Stimulated activated CD4-positive, alpha-beta T cell treated with anti-CD3 and anti-CD28 coated beads, Interleukin-1b, Interleukin-23, amount 100 ng/mL, for 4 hours (primary cell): ENCODE data around the gene CCDC71L.

Experiments used
- DNase-seq, 2 donors: peaks; one replicate each; pipeline ENCODE4 v3.0.0-alpha.2; 2020; ENCODE audit warnings: low read depth in 2 of 2

Gene CCDC71L

GRCh38 chr7:106625678-106626301 lies 35.2 kb downstream of the CCDC71L start:
- DNase-seq, result no peak

GRCh38 chr7:106623853-106624252 lies 37.1 kb downstream of the CCDC71L start:
- no peak for DNase-seq

GRCh38 chr7:106623315-106623660 lies 37.7 kb downstream of the CCDC71L start:
- DNase-seq, result no peak

- DNase-seq, result no peak
These were observed 38.2 kb downstream of the CCDC71L start for GRCh38 chr7:106622654-106623314.

- no peak for DNase-seq
These were observed 39.4 kb downstream of the CCDC71L start for GRCh38 chr7:106621393-106622132.

GRCh38 chr7:106620676-106621075 lies 40.3 kb downstream of the CCDC71L start:
- DNase-seq, result no peak

- DNase-seq, result no peak
These were observed 40.9 kb downstream of the CCDC71L start for GRCh38 chr7:106620034-106620433.

- DNase-seq, result no peak
These were observed 41.7 kb downstream of the CCDC71L start for GRCh38 chr7:106619213-106619612.

GRCh38 chr7:106618480-106618879 lies 42.5 kb downstream of the CCDC71L start:
- DNase-seq, result no peak

- DNase-seq, result no peak
These were observed 43.1 kb downstream of the CCDC71L start for GRCh38 chr7:106617860-106618259.

GRCh38 chr7:106616708-106617051 lies 44.3 kb downstream of the CCDC71L start:
- DNase-seq, result no peak

GRCh38 chr7:106615808-106616707 lies 44.9 kb downstream of the CCDC71L start:
- DNase-seq, result no peak

- DNase-seq, result no peak
These were observed 46.2 kb downstream of the CCDC71L start for GRCh38 chr7:106614751-106615150.

GRCh38 chr7:106613848-106614560 lies 47.0 kb downstream of the CCDC71L start:
- DNase-seq, result no peak

- no peak for DNase-seq
These were observed 47.7 kb downstream of the CCDC71L start for GRCh38 chr7:106613279-106613678.

- DNase-seq, result no peak
These were observed 48.5 kb downstream of the CCDC71L start for GRCh38 chr7:106612432-106612831.

- no peak for DNase-seq
These were observed 49.0 kb downstream of the CCDC71L start for GRCh38 chr7:106611911-106612310.

GRCh38 chr7:106610996-106611886 lies 49.7 kb downstream of the CCDC71L start:
- DNase-seq, result no peak

- no peak for DNase-seq
These were observed 51.5 kb downstream of the CCDC71L start for GRCh38 chr7:106609416-106609815.

GRCh38 chr7:106608661-106609060 lies 52.3 kb downstream of the CCDC71L start:
- DNase-seq, result no peak
